GM19240 (cell line): ENCODE data around the gene ARHGAP26.

Experiments
- DNase-seq: peaks from one replicate; pipeline ENCODE4 v3.0.0; 2011; ENCODE audit warnings: low spot score; ENCODE audit not compliant: insufficient read length

The ARHGAP26 gene

GRCh38 chr5:143234162-143234842 is 464.1 kb downstream of the ARHGAP26 start:
- no peak for DNase-seq

- no peak for DNase-seq
Measured at GRCh38 chr5:143235423-143235822, 465.2 kb downstream of the ARHGAP26 start.

GRCh38 chr5:143236682-143237081 is 466.5 kb downstream of the ARHGAP26 start:
- no peak for DNase-seq

GRCh38 chr5:143237664-143238063 is 467.5 kb downstream of the ARHGAP26 start:
- no peak for DNase-seq

GRCh38 chr5:143238620-143239019 is 468.4 kb downstream of the ARHGAP26 start:
- DNase-seq, result no peak

- DNase-seq, result no peak
Measured at GRCh38 chr5:143239882-143240518, 469.8 kb downstream of the ARHGAP26 start.

- DNase-seq, result no peak
Measured at GRCh38 chr5:143241892-143242291, 471.7 kb downstream of the ARHGAP26 start.

- DNase-seq, result no peak
Measured at GRCh38 chr5:143243103-143243502, 472.9 kb downstream of the ARHGAP26 start.

GRCh38 chr5:143244000-143244736 is 474.0 kb downstream of the ARHGAP26 start:
- DNase-seq, result no peak

GRCh38 chr5:143244990-143245389 is 474.8 kb downstream of the ARHGAP26 start:
- no peak for DNase-seq

- DNase-seq, result no peak
Measured at GRCh38 chr5:143245929-143246561, 475.9 kb downstream of the ARHGAP26 start.

- DNase-seq, result no peak
Measured at GRCh38 chr5:143247134-143247815, 477.1 kb downstream of the ARHGAP26 start.

GRCh38 chr5:143248391-143248790 is 478.2 kb downstream of the ARHGAP26 start:
- no peak for DNase-seq

GRCh38 chr5:143248822-143249579 is 478.8 kb downstream of the ARHGAP26 start:
- no peak for DNase-seq

- DNase-seq, result no peak
Measured at GRCh38 chr5:143249851-143250250, 479.7 kb downstream of the ARHGAP26 start.

- DNase-seq, result no peak
Measured at GRCh38 chr5:143251190-143251589, 481.0 kb downstream of the ARHGAP26 start.

GRCh38 chr5:143251946-143252345 is 481.8 kb downstream of the ARHGAP26 start:
- no peak for DNase-seq

- DNase-seq, result no peak
Measured at GRCh38 chr5:143254819-143255218, 484.6 kb downstream of the ARHGAP26 start.

- no peak for DNase-seq
Measured at GRCh38 chr5:143258559-143259253, 488.5 kb downstream of the ARHGAP26 start.

- DNase-seq, result no peak
Measured at GRCh38 chr5:143259254-143259605, 489.1 kb downstream of the ARHGAP26 start.
